Vagina (tissue), 2 donors: ENCODE measurements around the gene ULBP1. TPM values are rescaled to one million over a fixed set of nuclear protein-coding genes. Genes with fewer than 3 reads are reported as not detected.

ENCODE experiments used
- DNase-seq, 2 donors: peaks; one replicate each; pipeline ENCODE4 v3.0.0-alpha.2; 2017; ENCODE audit errors: extremely low spot score in 2 of 2
- H3K27ac ChIP-seq: fragments of 200-600 bp; sonication (generic); one replicate; pipeline ENCODE4 v1.5.1; 2019
- H3K27me3 ChIP-seq: fragments of 200-600 bp; sonication (generic); one replicate; pipeline ENCODE4 v1.5.1; 2019
- H3K36me3 ChIP-seq, 2 donors: fragments of 200-600 bp; sonication (generic); one replicate each; pipeline ENCODE4 v1.5.1; 2017 to 2019
- H3K4me1 ChIP-seq: fragments of 200-600 bp; sonication (generic); one replicate; pipeline ENCODE4 v1.5.1; 2019
- H3K4me3 ChIP-seq, 2 donors: fragments of 200-600 bp; sonication (generic); 1 replicate in 1 of 2; 2 replicates in 1 of 2; pipeline ENCODE4 v1.5.1; 2016 to 2019
- H3K9me3 ChIP-seq: fragments of 200-600 bp; sonication (generic); one replicate; pipeline ENCODE4 v1.5.1; 2019
- POLR2A ChIP-seq, 2 donors: fragments of 450-650 bp; IDR thresholded peaks; one replicate each; pipeline ENCODE4 v1.6.1; 2017; ENCODE audit warnings: antibody characterized with exemption in 2 of 2, mild to moderate bottlenecking in 2 of 2, moderate library complexity in 2 of 2
- POLR2AphosphoS5 ChIP-seq, 2 donors: sonication (generic); formaldehyde crosslinking; IDR thresholded peaks; one replicate each; pipeline ENCODE4 v1.9.0; 2017; ENCODE audit warnings: antibody characterized with exemption in 2 of 2, mild to moderate bottlenecking in 2 of 2, low read depth in 1 of 2; ENCODE audit not compliant: insufficient read depth in 1 of 2
- intact Hi-C: fragments of 100-400 bp; cut with DNase I; formaldehyde crosslinking; loops from one replicate; pipeline ENCODE4 v1.15.1; 2023
- total RNA-seq: library from RNA; depleted of rRNA; stranded (reverse); fragments of >200 nt; gene quantifications from one replicate; pipeline ENCODE4 v1.2.3, GENCODE V29; 2016
- TF ChIP-seq, protein P1 (sequence below), 3 experiments: fragments of 450-650 bp in 2 of 3; fragments of 200-600 bp in 1 of 3; sonication (generic) in 1 of 3; IDR thresholded peaks; one replicate each; pipeline ENCODE4 v1.5.1; 2017 to 2019; ENCODE audit warnings: antibody characterized with exemption in 3 of 3, mild to moderate bottlenecking in 2 of 3, moderate library complexity in 2 of 3

Gene ULBP1
- total RNA-seq, 1 donor from 2014 or later: not detected

DNA sequence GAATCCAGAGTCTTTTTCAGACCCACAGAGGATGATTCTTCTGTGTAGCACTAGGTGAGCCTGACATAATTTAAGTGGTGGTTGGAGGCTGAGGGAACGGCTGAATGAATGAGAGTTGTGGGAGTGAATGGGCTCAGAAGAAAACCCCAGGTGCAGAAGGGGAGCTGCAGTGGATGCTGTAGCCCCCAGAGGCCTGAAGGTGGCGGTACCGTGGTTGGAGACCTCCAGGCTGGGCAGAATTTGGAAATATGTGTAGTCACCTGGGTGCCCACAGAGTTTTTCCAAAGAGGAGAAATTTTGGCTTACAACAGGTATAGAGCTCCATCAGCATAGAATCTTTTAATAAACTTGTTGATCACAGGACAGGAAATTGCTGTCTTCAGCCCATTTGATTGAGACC lies 34.3 kb upstream of the ULBP1 start:
- no peaks in the 10 kb centered on the region for H3K27me3 ChIP-seq
- TF ChIP-seq POLR2AphosphoS5 (IDR thresholded peaks at IDR 0.05; ENCODE audit: insufficient read depth in 1 of 2, low read depth in 1 of 2) (no peak), POLR2A (IDR thresholded peaks at IDR 0.05) (no peak)
- TF ChIP-seq, protein P1, sequence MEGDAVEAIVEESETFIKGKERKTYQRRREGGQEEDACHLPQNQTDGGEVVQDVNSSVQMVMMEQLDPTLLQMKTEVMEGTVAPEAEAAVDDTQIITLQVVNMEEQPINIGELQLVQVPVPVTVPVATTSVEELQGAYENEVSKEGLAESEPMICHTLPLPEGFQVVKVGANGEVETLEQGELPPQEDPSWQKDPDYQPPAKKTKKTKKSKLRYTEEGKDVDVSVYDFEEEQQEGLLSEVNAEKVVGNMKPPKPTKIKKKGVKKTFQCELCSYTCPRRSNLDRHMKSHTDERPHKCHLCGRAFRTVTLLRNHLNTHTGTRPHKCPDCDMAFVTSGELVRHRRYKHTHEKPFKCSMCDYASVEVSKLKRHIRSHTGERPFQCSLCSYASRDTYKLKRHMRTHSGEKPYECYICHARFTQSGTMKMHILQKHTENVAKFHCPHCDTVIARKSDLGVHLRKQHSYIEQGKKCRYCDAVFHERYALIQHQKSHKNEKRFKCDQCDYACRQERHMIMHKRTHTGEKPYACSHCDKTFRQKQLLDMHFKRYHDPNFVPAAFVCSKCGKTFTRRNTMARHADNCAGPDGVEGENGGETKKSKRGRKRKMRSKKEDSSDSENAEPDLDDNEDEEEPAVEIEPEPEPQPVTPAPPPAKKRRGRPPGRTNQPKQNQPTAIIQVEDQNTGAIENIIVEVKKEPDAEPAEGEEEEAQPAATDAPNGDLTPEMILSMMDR (IDR thresholded peaks at IDR 0.05): no peak
- no peak for DNase-seq
- intact Hi-C loops: loop anchor here (5.0 kb wide), 1 partner anchor 92 kb away; no protein-coding TSS in a partner anchor
- H3K27ac ChIP-seq: no peak overlapping the region
- H3K9me3 ChIP-seq: no peaks in the 10 kb centered on the region
- H3K4me1 ChIP-seq: peaks cover 12% of the 10 kb centered on the region
- H3K4me3 ChIP-seq: no peak overlapping the region
- H3K36me3 ChIP-seq: no peaks in the 10 kb centered on the region

DNA sequence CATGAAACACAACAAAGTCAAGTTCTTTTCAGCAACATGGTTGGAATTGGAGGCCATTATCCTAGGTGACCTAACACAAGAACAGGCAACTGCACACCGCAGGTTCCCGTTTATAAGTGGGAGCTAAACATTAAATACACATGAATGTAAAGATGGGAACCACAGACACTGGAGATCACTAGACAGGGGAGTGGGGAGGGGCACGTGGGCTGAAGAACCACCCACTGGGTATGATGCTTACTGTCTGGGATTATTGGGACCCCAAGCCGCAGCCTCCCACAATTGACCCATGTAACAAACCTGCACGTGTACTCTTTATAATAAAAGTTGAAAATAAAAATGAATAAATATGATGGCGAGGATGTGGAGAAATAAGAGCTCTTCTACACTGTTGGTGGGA lies 32.2 kb upstream of the ULBP1 start:
- no peak overlapping the region for H3K4me3 ChIP-seq
- TF ChIP-seq POLR2A (IDR thresholded peaks at IDR 0.05): no peak
- TF ChIP-seq, protein P1 (IDR thresholded peaks at IDR 0.05): no peak
- no peak for TF ChIP-seq POLR2AphosphoS5 (IDR thresholded peaks at IDR 0.05; ENCODE audit: insufficient read depth in 1 of 2, low read depth in 1 of 2)
- no peaks in the 10 kb centered on the region for H3K9me3 ChIP-seq
- no peak for DNase-seq
- H3K36me3 ChIP-seq: no peaks in the 10 kb centered on the region
- peaks cover 3% of the 10 kb centered on the region for H3K27me3 ChIP-seq
- H3K27ac ChIP-seq: no peak overlapping the region
- H3K4me1 ChIP-seq: no peaks in the 10 kb centered on the region
- intact Hi-C loops: no loop called here

DNA sequence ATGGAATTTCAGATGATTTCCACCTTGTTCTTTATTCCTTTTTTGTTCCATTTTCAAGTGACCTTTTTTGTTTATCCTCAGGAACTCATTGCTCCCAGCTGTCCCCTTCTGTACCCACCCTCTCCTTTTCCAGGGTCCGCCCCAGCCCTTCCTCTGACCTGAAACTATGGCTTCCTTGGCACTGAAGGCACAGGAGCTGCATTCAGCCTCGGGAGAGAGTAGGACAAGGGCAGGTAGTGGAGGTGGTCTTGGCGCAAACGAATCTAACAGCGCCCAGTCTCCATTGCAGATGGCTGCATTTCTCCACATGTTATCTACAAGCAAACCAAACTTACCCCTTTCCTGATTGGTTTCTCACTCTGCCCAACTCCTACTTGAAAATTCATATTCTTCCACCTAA lies 30.7 kb upstream of the ULBP1 start:
- Histone ChIP-seq H3K4me1 (peaks cover under 1% of the 10 kb centered on the region), H3K27me3 (peaks cover 3% of the 10 kb centered on the region), H3K9me3 (no peaks in the 10 kb centered on the region), H3K27ac (no peak overlapping the region), H3K4me3 (no peak overlapping the region), H3K36me3 (no peaks in the 10 kb centered on the region)
- intact Hi-C loops: no loop called here
- TF ChIP-seq POLR2AphosphoS5 (IDR thresholded peaks at IDR 0.05; ENCODE audit: insufficient read depth in 1 of 2, low read depth in 1 of 2) (no peak), POLR2A (IDR thresholded peaks at IDR 0.05) (no peak)
- TF ChIP-seq, protein P1 (IDR thresholded peaks at IDR 0.05): no peak
- DNase-seq: peak; percentile 9 to 29

DNA sequence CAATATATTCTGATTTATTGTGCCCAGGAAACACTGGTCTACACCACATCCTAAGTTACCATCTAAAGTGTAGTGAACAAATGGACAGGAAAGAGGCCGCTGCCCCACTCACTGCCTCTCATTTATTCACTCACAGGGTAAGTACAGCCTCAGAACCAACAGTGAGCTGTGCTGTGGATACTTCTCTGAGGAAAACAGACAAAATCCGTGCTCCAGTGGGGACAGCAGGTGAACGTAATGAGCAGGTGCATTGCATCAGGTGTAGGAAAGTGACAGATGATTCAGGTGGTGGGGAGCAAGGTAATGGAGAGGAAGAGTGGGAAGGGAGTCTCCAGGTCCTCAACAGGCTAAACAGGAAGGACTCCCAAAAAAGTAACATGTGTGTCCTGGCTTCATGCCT lies 30.3 kb upstream of the ULBP1 start:
- intact Hi-C loops: no loop called here
- TF ChIP-seq, protein P1 (IDR thresholded peaks at IDR 0.05): no peak
- TF ChIP-seq POLR2A (IDR thresholded peaks at IDR 0.05): no peak
- no peak for TF ChIP-seq POLR2AphosphoS5 (IDR thresholded peaks at IDR 0.05; ENCODE audit: insufficient read depth in 1 of 2, low read depth in 1 of 2)

GRCh38 chr6:149934249-149935156 lies 29.2 kb upstream of the ULBP1 start:
- H3K4me3 ChIP-seq: no peak overlapping the region
- intact Hi-C loops: no loop called here
- TF ChIP-seq, protein P1 (IDR thresholded peaks at IDR 0.05): peak; percentile 71 to 87 (median 73)
- no peak for TF ChIP-seq POLR2A (IDR thresholded peaks at IDR 0.05)
- no peaks in the 10 kb centered on the region for H3K36me3 ChIP-seq
- H3K4me1 ChIP-seq: peaks cover 13% of the 10 kb centered on the region
- no peaks in the 10 kb centered on the region for H3K9me3 ChIP-seq
- no peak overlapping the region for H3K27ac ChIP-seq
- peaks cover 15% of the 10 kb centered on the region for H3K27me3 ChIP-seq
- peak in 1 of 2 donors; percentile 84 for DNase-seq

More for the DNA sequence above, 30.3 kb upstream of the ULBP1 start:
- H3K4me3 ChIP-seq: no peak overlapping the region
- H3K27me3 ChIP-seq: peaks cover 6% of the 10 kb centered on the region
- H3K27ac ChIP-seq: no peak overlapping the region
- peaks cover 4% of the 10 kb centered on the region for H3K4me1 ChIP-seq
- DNase-seq: no peak
- H3K9me3 ChIP-seq: no peaks in the 10 kb centered on the region
- H3K36me3 ChIP-seq: no peaks in the 10 kb centered on the region
